PC-9 (cell line): ENCODE data around the gene EFNA2. TPM values are rescaled to one million over a fixed set of nuclear protein-coding genes. Genes with fewer than 3 reads are reported as not detected.

Experiments
- BruUV-seq: library from RNA; stranded (reverse); fragments of 400-500 nt; replicated peaks from 2 replicates; lab custom pipeline; 2021; lab: Mats Ljungman, UMichigan
- CTCF ChIA-PET: fragments of 300-600 bp; sonication (Branson Sonifier 250); formaldehyde crosslinking; loops from one replicate; lab custom pipeline; 2022; ENCODE audit warnings: antibody characterized with exemption; lab: Charles Lee
- POLR2A ChIA-PET: fragments of 300-600 bp; sonication (Branson Sonifier 250); formaldehyde crosslinking; loops from one replicate; lab custom pipeline; 2022; ENCODE audit warnings: antibody characterized with exemption; ENCODE audit not compliant: unreplicated experiment; lab: Charles Lee
- DNase-seq, 2 experiments: peaks; one replicate each; pipeline versions ENCODE4 v3.0.0 to v3.0.0-alpha.2; 2015 to 2022; ENCODE audit warnings: mixed read lengths in 1 of 2
- H2AFZ ChIP-seq: fragments of 200-600 bp; sonication (generic); 2 replicates; pipeline ENCODE4 v1.8.1; 2017; ENCODE audit warnings: antibody characterized with exemption
- H3F3A ChIP-seq: fragments of 200-600 bp; sonication (generic); 2 replicates; pipeline ENCODE4 v1.8.1; 2017; ENCODE audit warnings: antibody characterized with exemption, mild to moderate bottlenecking, low read depth; ENCODE audit not compliant: insufficient read depth
- H3K27ac ChIP-seq: fragments of 200-600 bp; sonication (generic); 2 replicates; pipeline ENCODE4 v1.6.1; 2016; ENCODE audit warnings: mixed run types
- H3K27me3 ChIP-seq: fragments of 200-600 bp; sonication (generic); 2 replicates; pipeline ENCODE4 v1.6.1; 2016; ENCODE audit warnings: low read depth, mixed run types; ENCODE audit not compliant: insufficient read depth
- H3K36me3 ChIP-seq: fragments of 200-600 bp; sonication (generic); 2 replicates; pipeline ENCODE4 v1.6.1; 2016; ENCODE audit warnings: low read depth, mixed run types
- H3K4me1 ChIP-seq: fragments of 200-600 bp; sonication (generic); replicated peaks from 2 replicates; pipeline ENCODE4 v1.6.1; 2016; ENCODE audit warnings: mixed run types; ENCODE audit not compliant: insufficient read depth
- H3K4me2 ChIP-seq: fragments of 200-600 bp; sonication (generic); 2 replicates; pipeline ENCODE4 v1.6.1; 2017; ENCODE audit warnings: mixed run types
- H3K4me3 ChIP-seq: fragments of 200-600 bp; sonication (generic); 2 replicates; pipeline ENCODE4 v1.6.1; 2016; ENCODE audit warnings: mixed run types
- H3K79me2 ChIP-seq: fragments of 200-600 bp; sonication (generic); 2 replicates; pipeline ENCODE4 v1.6.1; 2017; ENCODE audit warnings: low read depth, mixed run types
- H3K9me2 ChIP-seq: fragments of 200-600 bp; sonication (generic); 2 replicates; pipeline ENCODE4 v1.8.1; 2017; ENCODE audit warnings: mild to moderate bottlenecking; ENCODE audit not compliant: insufficient read depth
- H3K9me3 ChIP-seq: fragments of 200-600 bp; sonication (generic); 2 replicates; pipeline ENCODE4 v1.8.1; 2016; ENCODE audit warnings: low read depth; ENCODE audit not compliant: insufficient read depth
- H4K20me1 ChIP-seq: fragments of 200-600 bp; sonication (generic); 2 replicates; pipeline ENCODE4 v1.8.1; 2017; ENCODE audit not compliant: insufficient read depth
- EZH2 ChIP-seq: fragments of 200-600 bp; sonication (generic); IDR thresholded peaks from 2 replicates; pipeline ENCODE4 v1.8.0; 2017; ENCODE audit warnings: antibody characterized with exemption, low read depth
- intact Hi-C: fragments of 100-400 bp; cut with micrococcal nuclease; formaldehyde crosslinking; loops from one replicate; pipeline ENCODE4 v1.10.0; 2022; ENCODE audit not compliant: unreplicated experiment
- total RNA-seq: library from RNA; stranded (reverse); gene quantifications from 2 replicates; pipeline ENCODE4 v1.2.3, GENCODE V29; 2021
- TF ChIP-seq, protein P1 (sequence below): fragments of 200-600 bp; sonication (generic); conservative IDR thresholded peaks from 2 replicates; pipeline ENCODE4 v1.6.1; 2017; ENCODE audit warnings: mixed run types, antibody characterized with exemption, mild to moderate bottlenecking, moderate library complexity

The EFNA2 gene
- total RNA-seq, 1 experiment from 2014 or later = not detected

DNA sequence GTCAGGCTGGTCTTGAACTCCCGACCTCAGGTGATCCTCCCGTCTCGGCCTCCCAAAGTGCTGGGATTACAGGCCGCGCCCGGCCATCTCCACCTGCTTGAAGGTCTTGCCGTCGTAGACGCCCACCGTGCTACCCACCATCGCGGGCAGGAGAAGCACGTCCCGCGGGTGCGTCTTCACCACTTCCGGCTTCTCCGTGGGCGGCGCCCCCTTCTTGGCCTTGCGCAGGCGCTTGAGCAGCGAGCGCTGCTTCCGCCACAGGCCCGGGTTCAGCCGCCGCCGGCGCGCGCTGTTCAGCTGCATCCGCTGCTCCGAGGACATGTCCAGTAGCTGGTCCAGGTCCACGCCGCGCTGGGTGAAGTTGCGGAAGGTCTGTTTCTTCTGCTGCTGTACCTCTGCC is 21.6 kb downstream of the EFNA2 start:
- intact Hi-C loops = no loop called here
- no peaks in the 10 kb centered on the region for H3K36me3 ChIP-seq
- TF ChIP-seq, protein P1, sequence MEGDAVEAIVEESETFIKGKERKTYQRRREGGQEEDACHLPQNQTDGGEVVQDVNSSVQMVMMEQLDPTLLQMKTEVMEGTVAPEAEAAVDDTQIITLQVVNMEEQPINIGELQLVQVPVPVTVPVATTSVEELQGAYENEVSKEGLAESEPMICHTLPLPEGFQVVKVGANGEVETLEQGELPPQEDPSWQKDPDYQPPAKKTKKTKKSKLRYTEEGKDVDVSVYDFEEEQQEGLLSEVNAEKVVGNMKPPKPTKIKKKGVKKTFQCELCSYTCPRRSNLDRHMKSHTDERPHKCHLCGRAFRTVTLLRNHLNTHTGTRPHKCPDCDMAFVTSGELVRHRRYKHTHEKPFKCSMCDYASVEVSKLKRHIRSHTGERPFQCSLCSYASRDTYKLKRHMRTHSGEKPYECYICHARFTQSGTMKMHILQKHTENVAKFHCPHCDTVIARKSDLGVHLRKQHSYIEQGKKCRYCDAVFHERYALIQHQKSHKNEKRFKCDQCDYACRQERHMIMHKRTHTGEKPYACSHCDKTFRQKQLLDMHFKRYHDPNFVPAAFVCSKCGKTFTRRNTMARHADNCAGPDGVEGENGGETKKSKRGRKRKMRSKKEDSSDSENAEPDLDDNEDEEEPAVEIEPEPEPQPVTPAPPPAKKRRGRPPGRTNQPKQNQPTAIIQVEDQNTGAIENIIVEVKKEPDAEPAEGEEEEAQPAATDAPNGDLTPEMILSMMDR = no peak
- TF ChIP-seq EZH2 = no peak
- H3K4me1 ChIP-seq = peaks cover 7% of the 10 kb centered on the region
- no peak overlapping the region for H3K4me2 ChIP-seq
- H3F3A ChIP-seq = peaks cover 2% of the 10 kb centered on the region; the same call in 1 of the 2 replicates
- no peak overlapping the region for H2AFZ ChIP-seq
- no peaks in the 10 kb centered on the region for H3K79me2 ChIP-seq
- H4K20me1 ChIP-seq = no peaks in the 10 kb centered on the region
- BruUV-seq = no TSS peak
- no peaks in the 10 kb centered on the region for H3K9me3 ChIP-seq
- POLR2A ChIA-PET = no interaction called here
- H3K9me2 ChIP-seq = no peaks in the 10 kb centered on the region
- no peak overlapping the region for H3K27ac ChIP-seq
- no peak for DNase-seq
- no peaks in the 10 kb centered on the region for H3K27me3 ChIP-seq
- no peak overlapping the region for H3K4me3 ChIP-seq
- CTCF ChIA-PET = no interaction called here

DNA sequence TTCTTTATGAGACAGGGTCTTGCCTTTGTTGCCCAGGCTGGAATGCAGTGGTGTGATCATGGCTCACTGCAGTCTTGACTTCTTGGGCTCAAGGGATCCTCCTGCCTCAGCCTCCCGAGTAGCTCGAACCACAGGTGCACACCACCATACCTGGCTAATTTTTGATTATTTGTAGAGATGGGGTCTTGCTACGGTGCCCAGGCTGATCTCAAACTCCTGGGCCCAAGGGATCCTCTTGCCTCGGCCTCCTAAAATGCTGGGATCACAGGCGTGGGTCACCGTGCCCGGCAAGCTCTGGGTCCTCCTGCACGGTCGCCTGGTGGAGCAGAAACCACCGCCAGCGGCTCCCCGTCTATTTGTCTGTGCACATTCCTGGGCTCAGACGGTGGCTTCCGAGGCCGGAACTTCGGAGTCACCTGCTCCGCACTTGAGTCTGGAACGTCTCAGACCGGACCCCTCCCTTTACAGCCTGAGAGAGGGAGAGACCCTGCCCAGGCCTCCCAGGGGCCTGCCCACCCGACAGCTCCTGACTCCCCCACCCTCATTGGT is 22.2 kb downstream of the EFNA2 start:
- H3K9me3 ChIP-seq = no peaks in the 10 kb centered on the region
- no TSS peak for BruUV-seq
- H4K20me1 ChIP-seq = no peaks in the 10 kb centered on the region
- H3K36me3 ChIP-seq = no peaks in the 10 kb centered on the region
- peaks cover 7% of the 10 kb centered on the region for H3K4me1 ChIP-seq
- ChIA-PET CTCF (interaction anchor here (0.6 kb wide), 1 partner anchor 1732 kb away, joined by 8 read pairs; no protein-coding TSS in a partner anchor), POLR2A (no interaction called here)
- TF ChIP-seq EZH2 = no peak
- TF ChIP-seq, protein P1 = no peak
- no peaks in the 10 kb centered on the region for H3K79me2 ChIP-seq
- no peak overlapping the region for H3K4me3 ChIP-seq
- no peak for DNase-seq
- no peak overlapping the region for H2AFZ ChIP-seq
- intact Hi-C loops = no loop called here
- peaks cover 2% of the 10 kb centered on the region; the same call in 1 of the 2 replicates for H3F3A ChIP-seq
- no peaks in the 10 kb centered on the region for H3K27me3 ChIP-seq
- no peak overlapping the region for H3K4me2 ChIP-seq
- H3K27ac ChIP-seq = no peak overlapping the region
- no peaks in the 10 kb centered on the region for H3K9me2 ChIP-seq

DNA sequence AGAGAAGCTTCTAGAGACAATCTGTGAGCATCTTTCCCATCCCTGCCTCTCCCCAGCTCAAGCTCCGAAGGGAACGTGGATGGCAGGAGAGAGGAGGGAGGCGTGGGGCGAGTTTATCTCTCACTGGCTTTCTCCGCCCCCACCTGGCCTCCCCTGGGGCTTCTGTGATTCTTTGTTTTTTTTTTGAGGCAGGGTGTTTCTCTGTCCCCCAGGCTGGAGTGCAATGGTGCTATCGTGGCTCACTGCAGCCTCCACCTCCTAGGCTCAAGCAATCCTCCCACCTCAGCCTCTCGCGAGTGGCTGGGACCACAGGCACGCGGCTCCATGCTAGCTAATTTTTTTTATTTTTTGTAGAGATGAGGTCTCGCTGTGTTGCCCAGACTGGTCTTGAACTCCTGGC is 23.0 kb downstream of the EFNA2 start:
- H4K20me1 ChIP-seq = no peaks in the 10 kb centered on the region
- no TSS peak for BruUV-seq
- H3F3A ChIP-seq = peaks cover 2% of the 10 kb centered on the region; the same call in 1 of the 2 replicates
- no peaks in the 10 kb centered on the region for H3K9me2 ChIP-seq
- no peaks in the 10 kb centered on the region for H3K79me2 ChIP-seq
- ChIA-PET CTCF (no interaction called here), POLR2A (interaction anchor here (0.6 kb wide), 2 partner anchors 147 to 847 kb away, joined by 3 to 12 read pairs; no protein-coding TSS in a partner anchor)
- intact Hi-C loops = no loop called here
- no peaks in the 10 kb centered on the region for H3K27me3 ChIP-seq
- no peak overlapping the region for H2AFZ ChIP-seq
- H3K27ac ChIP-seq = no peak overlapping the region
- no peak for TF ChIP-seq EZH2
- TF ChIP-seq, protein P1 = no peak
- H3K4me3 ChIP-seq = no peak overlapping the region
- H3K9me3 ChIP-seq = no peaks in the 10 kb centered on the region
- H3K4me1 ChIP-seq = peaks cover 14% of the 10 kb centered on the region
- no peaks in the 10 kb centered on the region for H3K36me3 ChIP-seq
- no peak overlapping the region for H3K4me2 ChIP-seq
- no peak for DNase-seq
